Inflammatory macrophage treated with lipopolysaccharide for 1 hour (primary cell): ENCODE measurements around the gene FBXW4.
A peak's percentile ranks its signal among the peaks of the same experiment; 100 is the strongest.
"Not testable (repeated sequence)": the region's sequence is repeated elsewhere in the genome, so short reads cannot be mapped to it uniquely, and the experiment has no call there.

Experiments used
- DNase-seq, 2 donors: peaks; one replicate each; pipeline ENCODE4 v3.0.0-alpha.2; 2020 to 2022

The FBXW4 gene

DNA sequence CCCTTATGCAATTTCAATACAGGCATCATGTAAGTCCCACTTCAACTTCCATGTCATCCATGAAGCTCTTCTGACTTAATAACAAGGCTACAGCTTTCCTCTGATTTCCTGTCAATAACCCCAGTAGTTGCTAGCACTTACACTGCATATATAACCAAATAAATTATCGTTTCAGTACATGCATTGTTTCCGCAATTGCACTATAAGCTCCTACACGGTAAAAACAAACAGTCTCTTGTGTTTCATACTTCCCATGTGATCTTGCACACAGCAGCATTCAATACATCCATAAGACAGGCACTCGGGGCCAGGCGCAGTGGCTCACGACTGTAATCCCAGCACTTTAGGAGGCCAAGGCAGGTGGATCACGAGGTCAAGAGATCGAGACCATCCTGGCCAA is 41.4 kb downstream of the FBXW4 start:
- DNase-seq, result no peak

DNA sequence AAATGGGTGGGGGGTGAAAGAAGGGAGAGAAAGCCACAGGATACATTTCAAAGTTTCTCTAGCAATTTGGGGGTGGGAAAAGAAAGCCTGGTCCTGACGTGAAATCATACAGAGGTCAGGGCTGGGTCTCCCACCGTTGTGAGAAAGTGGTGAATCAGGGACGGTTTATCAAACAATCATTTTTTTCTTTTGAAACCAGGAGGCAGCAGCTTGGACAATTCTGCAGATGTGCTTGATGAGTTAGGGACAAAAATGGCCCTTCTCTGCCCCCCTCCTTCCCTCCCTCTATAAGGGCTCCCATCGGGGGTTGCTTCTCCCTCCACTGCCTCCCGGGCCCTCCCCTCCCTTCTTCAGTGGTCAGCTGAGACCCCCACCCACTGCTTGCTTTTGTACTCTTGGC is 43.6 kb downstream of the FBXW4 start:
- DNase-seq, result no peak

DNA sequence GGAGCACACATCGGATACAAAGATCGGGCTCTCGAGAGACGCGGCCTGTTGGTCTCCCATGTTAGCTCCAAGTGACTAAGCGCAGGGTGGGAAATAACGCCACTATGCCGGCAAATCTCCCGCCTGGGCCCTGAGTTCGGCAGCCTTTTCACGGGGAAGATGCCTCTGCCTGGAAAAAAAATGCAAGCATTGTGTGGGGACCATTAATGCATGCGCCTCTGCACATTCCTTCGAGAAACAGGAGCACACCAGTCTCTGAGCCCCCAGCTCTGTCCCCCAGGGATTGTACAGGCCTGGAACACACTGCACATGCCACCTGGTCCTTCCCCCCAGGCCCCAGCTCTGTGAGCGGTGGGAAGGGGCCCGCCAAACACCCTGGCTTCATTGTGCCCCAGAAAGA is 44.1 kb downstream of the FBXW4 start:
- DNase-seq, result no peak

DNA sequence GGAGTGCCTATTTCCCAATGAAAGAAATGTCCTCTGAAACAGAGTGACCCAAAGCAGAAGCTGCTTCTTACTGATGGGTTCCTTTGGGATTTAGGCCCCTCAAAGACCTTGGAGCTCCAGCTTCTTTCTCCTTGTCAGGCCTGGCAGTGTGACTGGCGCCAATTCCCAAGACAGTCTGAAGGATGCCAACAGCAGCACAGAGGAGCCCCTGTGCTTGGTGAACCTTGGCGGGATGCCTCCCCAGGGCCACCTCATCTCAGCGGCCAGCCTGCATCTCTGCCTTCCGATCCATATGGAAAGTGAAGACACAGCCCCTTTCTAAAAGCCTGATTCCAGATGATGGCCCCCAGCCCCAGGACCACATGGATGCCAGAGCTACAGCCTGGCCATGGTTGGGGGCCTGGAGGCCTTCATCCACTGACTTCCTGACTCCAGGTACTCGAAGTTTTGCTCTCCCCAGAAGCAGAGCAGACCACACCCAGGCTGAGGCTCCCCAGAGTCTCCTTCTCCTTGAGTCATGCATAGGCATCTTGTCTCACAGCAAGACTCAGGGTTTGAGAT is 45.4 kb downstream of the FBXW4 start:
- DNase-seq, result no peak

DNA sequence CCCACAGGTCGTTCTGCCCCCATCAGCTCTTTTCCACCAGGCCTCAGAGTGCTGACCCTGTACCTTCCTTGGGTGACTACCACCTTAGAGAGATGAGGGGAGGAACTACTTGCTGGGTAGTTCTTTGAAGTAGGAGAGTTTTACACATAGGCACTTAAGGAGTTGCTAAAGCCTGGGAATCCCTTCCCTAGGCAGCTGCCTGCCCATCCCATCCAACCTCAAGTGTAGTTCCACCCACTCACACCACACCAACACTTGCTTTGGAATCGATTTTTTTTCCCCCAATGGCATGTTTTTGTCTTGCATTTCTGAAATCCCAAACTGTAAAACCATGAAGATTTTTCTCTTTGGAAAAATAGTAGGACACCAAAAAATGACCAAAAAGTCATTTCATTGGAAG is 47.7 kb downstream of the FBXW4 start:
- DNase-seq, result peak in 1 of 2 donors; percentile 3

DNA sequence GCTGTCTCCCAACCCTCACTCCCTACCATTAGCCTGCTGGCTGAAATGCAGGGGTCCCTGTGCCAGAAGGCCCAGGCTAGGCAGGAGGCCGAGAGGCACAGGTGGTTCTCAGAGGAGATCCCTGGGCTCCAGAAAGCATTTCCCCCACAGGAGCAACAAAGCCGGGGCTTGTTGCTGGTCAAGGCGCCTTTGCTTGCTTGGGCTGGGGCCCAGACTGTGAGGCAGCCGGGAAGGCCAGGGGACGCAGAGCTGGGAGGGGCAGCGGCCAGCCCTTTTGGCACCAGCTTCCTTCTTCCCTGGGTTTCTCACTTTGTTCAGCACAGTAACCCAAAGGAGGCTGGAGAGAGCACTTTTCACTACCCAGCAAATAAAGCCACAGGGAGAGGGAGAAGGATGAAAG is 48.6 kb downstream of the FBXW4 start:
- DNase-seq, result no peak

DNA sequence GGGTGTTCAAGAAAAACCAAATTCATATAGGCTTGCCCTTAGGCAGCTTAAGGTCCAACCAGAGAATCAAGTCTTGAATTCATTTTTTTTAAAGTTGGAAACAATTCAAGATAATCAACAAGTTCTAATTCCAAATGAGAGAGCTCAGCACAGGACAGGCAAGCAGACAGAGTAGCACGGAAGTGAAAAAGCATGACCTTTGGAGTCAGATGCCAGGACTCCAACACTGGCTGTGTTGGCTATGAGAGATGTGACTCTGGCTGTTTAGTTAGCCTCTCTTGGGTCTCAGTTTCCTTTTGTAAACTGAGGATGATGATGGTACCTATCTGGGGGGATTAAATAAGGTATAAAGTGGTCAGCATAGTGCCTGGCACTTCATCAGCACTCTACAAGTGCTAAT is 49.3 kb downstream of the FBXW4 start:
- DNase-seq, result no peak

DNA sequence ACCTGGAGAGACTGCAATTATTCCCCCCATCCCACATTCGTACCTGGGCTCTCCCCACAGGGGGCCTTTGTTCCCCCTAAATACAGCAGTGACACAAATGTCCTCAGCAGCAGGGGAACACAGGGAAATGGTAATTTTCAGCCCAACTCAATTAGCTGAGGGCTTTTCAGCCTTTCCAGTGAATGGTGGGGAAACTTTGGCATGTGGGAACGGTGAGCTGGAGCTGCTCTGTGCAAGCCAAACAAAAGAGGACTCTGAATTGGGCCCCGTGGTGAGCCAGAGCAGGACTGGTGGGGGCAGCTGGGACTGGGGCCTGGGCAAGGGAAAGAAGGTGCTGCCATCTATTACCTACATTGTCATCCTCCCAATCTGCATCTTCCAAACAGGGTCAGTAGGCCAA is 51.0 kb downstream of the FBXW4 start:
- no peak for DNase-seq

DNA sequence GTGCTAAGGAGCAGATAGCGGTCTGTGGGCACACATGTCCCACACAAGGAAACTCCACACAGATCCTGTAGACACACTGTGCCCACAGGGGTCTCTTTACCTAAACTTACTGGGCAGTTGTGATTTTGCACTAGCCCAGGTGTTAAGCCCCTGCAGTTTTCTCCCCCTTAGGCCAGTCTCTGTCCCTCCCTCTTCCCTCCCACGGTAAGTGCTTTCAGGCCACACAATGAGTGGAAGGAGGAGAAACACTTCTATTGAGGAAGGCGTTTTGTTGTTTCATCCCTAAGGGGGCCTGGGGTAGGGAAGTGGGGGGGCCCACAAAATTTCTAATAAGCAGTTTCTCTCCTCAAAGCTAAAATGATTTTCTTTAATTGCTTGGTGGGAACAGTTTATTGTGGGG is 51.4 kb downstream of the FBXW4 start:
- no peak for DNase-seq

DNA sequence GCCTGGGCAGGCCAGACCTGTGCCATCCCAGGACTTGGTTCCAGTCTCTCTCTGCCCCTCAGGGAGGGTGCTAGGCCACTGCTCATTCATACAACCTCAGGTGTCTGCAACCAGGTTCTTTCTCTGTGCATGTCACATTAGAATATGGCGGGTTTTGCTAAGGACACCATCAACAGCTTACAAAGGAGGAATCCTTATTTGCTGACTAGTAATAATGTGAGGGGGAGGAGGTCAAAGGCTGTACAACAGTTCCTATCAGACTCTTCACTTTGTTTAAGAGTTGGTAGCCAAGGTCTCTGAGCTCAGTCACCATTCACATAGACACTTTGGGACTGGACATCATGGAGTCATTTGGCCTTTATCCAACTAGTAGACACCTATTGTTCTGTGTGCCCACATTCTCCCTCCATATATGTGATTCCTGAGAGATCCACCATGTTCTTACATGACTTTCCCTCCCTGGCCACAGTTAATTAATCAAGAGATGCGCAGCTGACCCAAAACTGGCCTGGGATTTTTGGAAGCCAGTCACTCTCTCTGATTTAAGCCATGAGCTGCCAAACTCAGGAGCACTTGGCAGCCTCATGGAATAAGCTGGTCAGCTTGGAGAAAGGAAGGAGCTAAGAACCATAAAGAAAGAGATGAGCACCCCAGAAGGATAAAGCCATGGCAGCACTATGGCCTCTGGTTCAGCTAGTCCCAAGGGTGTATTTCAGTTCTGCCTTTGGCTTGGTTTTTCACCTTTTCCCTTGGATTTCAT is 55.6 kb downstream of the FBXW4 start:
- no peak for DNase-seq

DNA sequence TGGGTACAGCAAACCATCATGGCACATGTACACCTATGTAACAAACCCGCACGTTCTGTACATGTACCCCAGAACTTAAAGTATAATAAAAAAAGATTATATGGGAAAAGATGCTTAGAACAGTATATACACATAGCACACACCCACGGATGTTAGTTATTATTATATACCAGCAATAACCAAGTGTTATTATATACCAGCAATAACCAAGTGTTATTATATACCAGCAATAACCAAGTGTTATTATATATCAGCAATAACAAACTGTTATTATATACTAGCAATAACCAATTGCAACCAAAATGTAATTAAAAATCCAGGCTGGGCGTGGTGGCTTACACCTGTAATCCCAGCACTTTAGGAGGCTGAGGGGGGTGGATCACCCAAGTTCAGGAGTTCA is 61.5 kb downstream of the FBXW4 start:
- DNase-seq, result not testable (repeated sequence)

DNA sequence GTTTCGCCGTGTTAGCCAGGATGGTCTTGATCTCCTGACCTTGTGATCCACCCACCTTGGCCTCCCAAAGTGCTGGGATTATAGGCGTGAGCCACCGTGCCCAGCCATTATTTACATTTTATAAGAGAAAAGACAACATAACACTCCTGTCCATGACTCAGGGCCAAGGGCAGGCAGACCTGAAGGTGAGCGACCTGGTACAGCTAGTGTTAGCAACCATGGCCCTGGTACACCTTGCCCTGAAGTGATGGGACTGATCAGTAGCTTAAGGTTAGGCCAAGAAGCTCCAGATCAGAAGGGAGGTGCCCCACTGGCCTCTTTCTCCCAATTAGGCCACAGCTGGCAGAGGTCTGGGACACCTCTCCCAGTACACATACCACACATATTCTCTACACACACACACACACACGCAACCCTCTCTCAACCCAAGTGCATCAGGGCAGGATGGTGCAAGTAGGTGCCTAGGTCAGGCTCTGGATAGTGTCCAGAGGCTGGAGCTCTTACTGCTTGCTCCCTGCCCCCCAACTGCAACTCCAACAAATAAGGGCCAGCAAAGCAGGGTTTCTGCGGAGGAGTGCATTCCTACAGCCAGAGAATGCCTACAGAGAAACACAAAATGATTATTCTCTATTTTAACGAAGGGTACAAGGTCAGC is 63.0 kb downstream of the FBXW4 start:
- DNase-seq, result no peak

DNA sequence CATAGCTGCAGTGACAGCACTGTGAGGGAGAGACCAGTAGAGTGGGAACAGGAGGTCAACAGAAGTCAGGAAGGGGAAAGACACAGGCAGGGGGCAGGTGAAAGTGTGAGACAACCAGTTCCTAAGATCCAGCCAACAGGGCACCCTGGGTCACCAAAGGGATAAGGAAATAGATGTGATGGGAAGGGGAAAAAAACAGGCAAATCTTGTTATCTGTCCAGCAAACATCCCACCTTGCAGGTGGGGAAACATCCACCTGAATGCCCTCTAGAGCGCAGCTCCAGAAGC is 64.4 kb downstream of the FBXW4 start:
- DNase-seq, result no peak

DNA sequence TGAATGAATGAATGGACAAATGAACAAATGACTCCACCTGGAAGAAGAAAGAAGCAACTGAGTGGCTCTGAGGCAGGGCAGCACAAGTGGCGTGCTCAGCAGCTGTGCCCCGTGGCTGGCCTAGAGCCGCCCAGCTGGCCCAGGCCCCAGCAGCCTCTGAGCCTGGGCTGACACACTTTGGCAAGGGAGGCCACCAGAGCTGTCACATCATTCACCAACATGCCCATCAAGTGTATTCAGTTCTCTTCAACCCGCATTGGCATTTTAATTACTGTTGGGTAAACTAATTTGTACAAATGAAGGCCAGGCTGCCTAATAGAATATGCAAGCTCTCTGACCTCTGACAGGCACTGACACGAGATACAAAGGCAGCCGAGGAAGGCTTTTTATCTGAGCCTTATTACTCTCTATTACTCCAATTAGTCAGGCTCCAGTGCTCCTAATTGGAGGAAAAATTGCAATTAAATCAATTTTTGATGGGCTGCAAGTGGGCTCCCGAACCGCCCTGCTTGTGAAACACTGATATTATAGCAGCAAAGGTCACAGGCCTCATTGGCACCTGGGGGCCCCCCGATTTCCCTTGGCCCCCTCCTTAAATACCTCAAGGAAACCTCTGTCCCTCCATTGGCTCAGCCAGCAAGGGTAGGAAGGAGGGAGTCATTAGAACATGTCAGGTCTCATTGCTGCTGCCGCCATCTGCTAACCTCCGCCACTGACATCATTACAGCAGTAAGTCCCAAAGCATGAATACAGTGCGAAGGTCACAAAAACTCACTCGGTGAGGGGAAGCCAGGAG is 64.9 kb downstream of the FBXW4 start:
- DNase-seq, result no peak

DNA sequence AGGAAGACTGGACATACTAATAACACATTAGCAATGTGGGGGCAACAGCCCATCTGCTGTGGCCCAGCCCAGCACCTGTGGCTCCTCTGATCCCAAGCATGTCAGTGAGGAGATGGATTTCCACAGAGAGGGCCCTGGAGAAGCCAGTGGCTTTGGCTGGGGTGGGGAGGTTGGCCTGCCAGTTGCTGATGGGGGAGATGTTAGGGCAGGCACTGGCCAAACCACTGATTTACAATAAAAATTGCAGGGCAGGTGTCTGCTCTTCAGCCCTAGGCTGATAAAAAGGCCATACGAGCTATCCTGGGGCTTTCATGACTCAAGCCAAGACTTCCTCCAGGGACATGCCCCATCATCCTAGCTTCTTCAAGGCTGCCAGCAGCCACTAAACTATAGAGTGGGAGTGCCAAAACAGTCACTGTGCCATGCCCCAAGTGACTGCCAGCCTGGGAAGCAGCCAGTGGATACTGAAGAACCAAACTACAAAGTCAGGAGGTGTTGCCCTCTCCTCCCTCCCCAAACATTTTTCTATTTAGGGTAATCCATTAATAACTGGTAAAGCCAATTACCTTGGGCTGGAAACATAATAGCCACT is 69.1 kb downstream of the FBXW4 start:
- DNase-seq, result no peak

DNA sequence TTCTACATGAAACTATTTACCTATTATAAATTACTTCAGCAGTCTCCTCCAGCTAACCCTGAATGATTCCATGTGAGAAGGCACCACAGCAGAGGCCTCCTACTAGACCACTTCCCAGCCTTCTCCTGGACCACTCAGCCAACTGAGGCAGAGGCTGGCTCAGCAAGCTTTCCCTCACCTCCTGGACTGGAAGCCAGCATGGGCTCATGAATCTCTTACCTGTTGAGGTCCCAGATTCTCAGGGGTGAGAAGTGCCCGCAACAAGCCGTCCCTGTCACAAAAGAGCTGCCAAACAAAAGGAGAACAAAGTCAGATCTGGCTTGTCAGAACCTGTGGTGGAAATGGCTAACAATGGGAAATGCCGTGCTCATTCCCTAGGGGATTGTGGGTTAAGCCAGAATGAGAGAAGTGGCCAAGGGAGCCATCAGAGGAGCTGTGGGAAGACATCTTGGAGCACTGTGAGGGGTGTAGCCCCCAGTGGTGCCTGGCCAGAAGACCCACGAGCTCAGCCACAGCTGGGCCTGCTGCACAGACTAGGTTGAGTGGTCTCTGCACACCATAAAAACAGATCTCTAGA is 70.4 kb downstream of the FBXW4 start:
- DNase-seq, result no peak

DNA sequence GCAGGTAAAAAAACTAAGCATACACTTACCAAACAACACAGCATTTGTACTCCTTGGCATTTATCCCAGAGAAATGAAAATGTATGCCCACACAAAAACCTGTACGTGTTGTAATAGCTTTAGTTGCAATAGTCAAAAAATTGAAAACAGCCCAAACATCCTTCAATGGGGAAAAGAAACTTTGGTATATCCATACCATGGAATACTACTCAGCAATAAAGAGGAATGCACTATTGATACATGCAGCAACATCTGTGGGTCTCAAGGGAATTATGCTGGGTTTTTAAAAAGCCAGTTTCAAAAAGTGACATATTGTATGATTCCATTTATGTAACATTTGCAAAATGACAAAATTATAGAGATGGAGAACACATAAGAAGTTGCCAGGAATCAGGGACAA is 71.4 kb downstream of the FBXW4 start:
- no peak for DNase-seq

DNA sequence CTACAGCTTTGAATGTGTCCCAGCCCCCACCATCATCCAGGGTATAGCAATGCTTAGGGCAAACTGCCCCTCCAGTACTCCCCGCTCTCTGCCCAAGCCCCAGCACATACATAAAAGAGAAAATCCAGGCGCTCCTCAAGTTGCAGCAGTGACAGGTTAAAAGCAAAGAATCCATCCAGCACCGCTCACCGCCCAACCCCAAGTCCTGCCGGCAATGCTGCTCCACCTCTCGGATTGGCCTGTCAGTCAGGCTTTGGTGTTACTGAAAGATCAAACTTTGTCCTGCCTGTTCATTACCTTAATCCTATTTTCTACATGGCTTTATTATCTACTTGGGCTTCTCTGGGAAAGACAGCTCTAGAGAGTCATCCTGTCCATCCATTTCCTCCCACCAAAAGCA is 75.0 kb downstream of the FBXW4 start:
- DNase-seq, result no peak

DNA sequence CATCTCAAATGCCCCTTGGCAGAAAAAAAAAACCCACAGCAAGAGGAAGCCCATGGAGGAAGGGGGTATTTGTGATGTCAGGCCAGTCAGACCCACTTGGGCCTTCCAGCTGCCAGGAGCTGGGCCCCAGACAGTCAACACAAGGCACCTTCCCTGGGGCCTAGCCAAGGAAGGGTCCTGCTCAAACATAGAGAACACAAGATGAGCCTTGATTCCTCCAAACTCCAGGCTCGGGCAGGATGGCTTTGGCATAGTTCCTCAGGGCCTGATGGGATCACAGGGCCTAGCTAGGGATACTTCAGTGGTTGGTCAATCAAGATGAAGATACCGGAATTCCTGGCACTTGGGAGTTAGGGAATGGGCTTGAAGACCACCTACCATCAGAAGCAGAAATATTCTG is 76.1 kb downstream of the FBXW4 start:
- no peak for DNase-seq

DNA sequence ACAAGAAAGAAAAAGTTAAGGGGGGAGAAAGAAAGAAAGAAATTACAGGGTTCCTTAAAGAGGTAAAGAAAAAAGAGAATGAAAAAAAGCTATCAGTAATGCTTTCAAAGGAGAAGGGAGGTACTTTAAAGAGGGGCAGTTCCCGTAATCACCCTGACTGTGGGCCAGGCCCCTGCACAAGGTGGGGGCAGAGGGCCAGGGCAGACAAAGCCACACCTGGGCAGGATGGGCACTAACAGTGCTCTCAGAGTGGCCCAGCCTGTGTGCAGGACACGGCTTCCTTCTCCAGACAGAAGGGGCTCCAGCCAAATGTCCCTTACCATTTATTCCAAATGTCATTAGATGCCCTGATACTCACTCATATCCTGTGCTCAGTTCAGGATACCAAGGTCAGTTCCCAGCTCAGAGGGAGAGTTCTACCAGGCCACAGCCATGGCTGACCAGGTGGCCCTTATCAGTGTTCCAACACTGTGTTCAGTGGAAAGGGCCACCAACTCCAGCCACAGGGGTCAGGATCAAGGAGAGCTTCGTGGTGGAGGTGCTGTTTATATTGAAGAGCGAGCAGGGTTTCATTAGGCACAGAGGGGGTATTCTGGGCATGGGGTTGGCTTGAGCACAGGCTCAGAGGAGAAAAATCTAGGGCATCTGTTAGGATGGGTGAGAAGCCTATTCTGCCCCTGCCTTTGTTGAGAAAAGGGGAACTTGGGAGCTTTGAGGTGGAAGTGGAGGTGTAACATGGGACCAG is 77.0 kb downstream of the FBXW4 start:
- DNase-seq, result no peak

DNA sequence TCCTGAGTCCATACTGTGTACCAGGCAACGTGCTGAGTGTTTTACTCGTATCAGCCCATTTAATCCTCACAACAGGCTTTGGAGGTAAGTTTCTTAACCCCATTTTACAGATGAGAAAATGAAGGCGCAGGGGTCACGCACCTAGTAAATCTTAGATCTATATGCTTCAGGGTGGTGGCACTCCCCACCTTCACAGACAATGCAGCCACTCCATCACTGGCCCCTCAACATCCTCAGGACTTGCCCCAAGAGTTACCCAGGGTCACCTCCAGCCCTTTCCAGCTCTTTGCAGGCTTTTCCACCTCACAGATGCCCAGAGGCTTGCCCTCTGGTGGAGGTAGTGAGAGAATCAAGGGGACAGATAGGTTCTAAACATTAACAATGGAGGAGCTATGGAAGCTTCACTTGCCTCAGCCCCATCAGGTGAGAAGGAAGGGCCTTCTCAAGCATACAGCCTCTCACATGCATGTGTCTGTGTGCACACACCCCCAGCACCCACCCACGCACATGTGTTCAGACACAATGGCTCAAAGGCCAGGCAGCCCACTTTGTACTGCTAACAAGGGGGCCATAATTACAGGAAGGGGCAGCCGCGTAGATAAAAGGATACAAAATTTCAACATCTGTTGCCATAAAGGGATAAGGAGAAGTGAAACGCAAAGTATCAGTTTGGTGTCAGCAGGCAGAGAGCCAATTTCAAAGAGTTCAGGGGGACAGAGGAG is 77.7 kb downstream of the FBXW4 start:
- peak in 1 of 2 donors; percentile 1 for DNase-seq
